NCI-H146 treated with DMSO at 0.1 percent for 48 hours (cell line): ENCODE data around the gene RCCD1.
"Not testable (repeated sequence)": the region's sequence is repeated elsewhere in the genome, so short reads cannot be mapped to it uniquely, and the experiment has no call there.

ENCODE experiments used
- DNase-seq: peaks from one replicate; lab custom pipeline; 2025; ENCODE audit not compliant: unreplicated experiment; lab: John Stamatoyannopoulos, UW

Gene RCCD1

GRCh38 chr15:90954712-90955623 lies at the start of gene RCCD1:
Gene RCCD1 (plus strand): TSS chr15:90954884. CDS start chr15:90956735, 1,851 bp downstream.
- DNase-seq: peak; percentile 74

- DNase-seq: no peak
These were observed 49.1 kb upstream of the RCCD1 start for GRCh38 chr15:90905306-90906180.

- DNase-seq: no peak
These were observed 48.4 kb upstream of the RCCD1 start for GRCh38 chr15:90906181-90906849.

- no peak for DNase-seq
These were observed 47.5 kb upstream of the RCCD1 start for GRCh38 chr15:90907051-90907660.

- DNase-seq: no peak
These were observed 46.7 kb upstream of the RCCD1 start for GRCh38 chr15:90907838-90908507.

- DNase-seq: not testable (repeated sequence)
These were observed 45.2 kb upstream of the RCCD1 start for GRCh38 chr15:90909449-90909848.

- no peak for DNase-seq
These were observed 44.7 kb upstream of the RCCD1 start for GRCh38 chr15:90909976-90910375.

- DNase-seq: no peak
These were observed 44.0 kb upstream of the RCCD1 start for GRCh38 chr15:90910441-90911301.

- no peak for DNase-seq
These were observed 43.4 kb upstream of the RCCD1 start for GRCh38 chr15:90911302-90911623.

GRCh38 chr15:90911906-90912769 lies 42.5 kb upstream of the RCCD1 start:
- DNase-seq: no peak

- DNase-seq: no peak
These were observed 42.0 kb upstream of the RCCD1 start for GRCh38 chr15:90912770-90913075.

- no peak for DNase-seq
These were observed 41.2 kb upstream of the RCCD1 start for GRCh38 chr15:90913398-90913944.

GRCh38 chr15:90914305-90915080 lies 40.2 kb upstream of the RCCD1 start:
- DNase-seq: no peak

GRCh38 chr15:90915216-90915807 lies 39.4 kb upstream of the RCCD1 start:
- no peak for DNase-seq

- no peak for DNase-seq
These were observed 38.8 kb upstream of the RCCD1 start for GRCh38 chr15:90915808-90916440.

GRCh38 chr15:90916461-90916860 lies 38.2 kb upstream of the RCCD1 start:
- DNase-seq: no peak

- no peak for DNase-seq
These were observed 37.1 kb upstream of the RCCD1 start for GRCh38 chr15:90917569-90917968.
